ENCODE results near the gene TOM1L1.

GRCh38 chr17:54945671-54946070, 45.0 kb downstream of the TOM1L1 start:
- TF ChIP-seq, protein P1, sequence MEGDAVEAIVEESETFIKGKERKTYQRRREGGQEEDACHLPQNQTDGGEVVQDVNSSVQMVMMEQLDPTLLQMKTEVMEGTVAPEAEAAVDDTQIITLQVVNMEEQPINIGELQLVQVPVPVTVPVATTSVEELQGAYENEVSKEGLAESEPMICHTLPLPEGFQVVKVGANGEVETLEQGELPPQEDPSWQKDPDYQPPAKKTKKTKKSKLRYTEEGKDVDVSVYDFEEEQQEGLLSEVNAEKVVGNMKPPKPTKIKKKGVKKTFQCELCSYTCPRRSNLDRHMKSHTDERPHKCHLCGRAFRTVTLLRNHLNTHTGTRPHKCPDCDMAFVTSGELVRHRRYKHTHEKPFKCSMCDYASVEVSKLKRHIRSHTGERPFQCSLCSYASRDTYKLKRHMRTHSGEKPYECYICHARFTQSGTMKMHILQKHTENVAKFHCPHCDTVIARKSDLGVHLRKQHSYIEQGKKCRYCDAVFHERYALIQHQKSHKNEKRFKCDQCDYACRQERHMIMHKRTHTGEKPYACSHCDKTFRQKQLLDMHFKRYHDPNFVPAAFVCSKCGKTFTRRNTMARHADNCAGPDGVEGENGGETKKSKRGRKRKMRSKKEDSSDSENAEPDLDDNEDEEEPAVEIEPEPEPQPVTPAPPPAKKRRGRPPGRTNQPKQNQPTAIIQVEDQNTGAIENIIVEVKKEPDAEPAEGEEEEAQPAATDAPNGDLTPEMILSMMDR (IDR thresholded peaks at IDR 0.05): no peak
- TF ChIP-seq POLR2A (IDR thresholded peaks at IDR 0.05): no peak
- no peak for TF ChIP-seq POLR2AphosphoS5 (IDR thresholded peaks at IDR 0.05)
- no peak for TF ChIP-seq EP300 (IDR thresholded peaks at IDR 0.05)

Data from sigmoid colon (tissue), 4 donors.